GM18517 (cell line): ENCODE results near the gene SUB1.
A peak's percentile ranks its signal among the peaks of the same experiment; 100 is the strongest.

Experiments used
- ATAC-seq: cut with Tn5 transposase; IDR thresholded peaks from one replicate; pipeline ENCODE4 v1.9.1; 2021; ENCODE audit warnings: mild to moderate bottlenecking, moderate library complexity; ENCODE audit not compliant: unreplicated experiment

The SUB1 gene

DNA sequence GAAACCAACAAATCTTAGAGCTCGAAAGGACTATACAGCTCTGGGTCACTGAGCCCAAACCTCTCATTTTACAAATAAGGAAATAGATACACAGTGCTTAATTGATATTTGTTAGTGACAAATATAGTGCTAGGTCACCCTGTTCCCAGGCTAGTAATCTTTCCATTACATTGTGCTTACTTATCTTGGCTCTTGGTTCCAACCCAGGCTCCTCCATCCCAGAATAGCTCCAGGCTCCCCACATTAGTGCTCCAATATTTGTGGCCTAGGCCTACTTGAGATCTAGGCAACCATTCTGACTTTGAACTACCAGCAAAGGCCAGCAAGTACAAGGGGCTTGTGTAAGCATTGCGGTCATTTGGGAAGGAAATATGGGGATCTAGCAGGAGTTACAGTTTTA lies 21.7 kb upstream of the SUB1 start:
- no peak for ATAC-seq

DNA sequence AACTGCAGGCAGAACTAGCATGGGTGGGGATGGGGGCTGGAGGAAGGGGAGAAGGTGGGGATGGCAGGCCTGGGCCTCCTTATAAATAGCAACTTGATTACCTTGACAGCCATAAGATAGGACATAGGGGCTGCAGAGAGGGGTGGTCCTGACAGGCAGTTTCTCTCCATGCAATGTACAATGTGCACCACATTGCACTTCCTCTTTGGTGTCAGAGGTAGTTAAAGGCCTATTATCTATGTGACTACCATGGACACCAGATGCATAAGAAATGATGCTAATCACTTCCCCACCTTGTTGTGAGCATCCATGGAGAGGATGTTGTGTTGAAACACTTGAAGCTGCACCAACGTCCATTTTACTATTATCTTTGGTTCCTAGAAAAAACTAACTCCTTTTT lies 20.2 kb upstream of the SUB1 start:
- ATAC-seq = no peak

DNA sequence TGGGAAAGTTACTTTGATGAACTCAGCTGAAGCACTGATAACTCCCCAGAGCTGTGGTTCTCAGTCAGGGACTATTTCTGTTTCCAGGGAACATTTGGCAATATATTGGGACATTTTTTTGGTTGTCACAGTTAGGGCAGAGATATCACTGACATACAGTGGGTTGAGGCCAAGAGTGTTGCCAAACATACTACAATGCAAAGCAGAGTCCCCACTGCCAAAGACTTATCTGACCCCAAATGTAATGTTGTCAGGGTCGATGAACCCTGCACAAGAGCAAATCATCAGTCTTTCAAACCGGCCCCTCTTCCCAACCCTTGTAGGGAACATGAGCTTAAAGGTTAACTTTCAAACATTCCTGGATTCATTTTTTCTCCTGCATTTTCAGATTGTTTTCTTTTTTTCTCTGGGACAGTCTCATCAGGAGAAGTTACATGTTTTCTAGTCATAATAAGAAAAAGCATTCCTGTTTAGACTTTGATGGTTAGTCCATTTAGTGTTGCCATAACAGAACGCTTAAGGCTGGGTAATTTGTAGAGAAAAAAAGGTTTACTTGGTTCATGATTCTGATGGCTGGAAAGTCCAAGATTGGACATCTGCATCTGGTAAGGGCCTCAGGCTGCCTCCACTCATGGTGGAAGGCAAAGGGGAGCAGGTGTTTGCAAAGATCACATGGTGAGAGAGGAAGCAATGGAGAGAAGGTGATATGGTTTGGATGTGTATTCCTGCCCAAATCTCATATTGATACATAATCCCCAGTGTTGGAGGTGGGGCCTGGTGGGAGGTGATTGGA lies 18.8 kb upstream of the SUB1 start:
- no peak for ATAC-seq

DNA sequence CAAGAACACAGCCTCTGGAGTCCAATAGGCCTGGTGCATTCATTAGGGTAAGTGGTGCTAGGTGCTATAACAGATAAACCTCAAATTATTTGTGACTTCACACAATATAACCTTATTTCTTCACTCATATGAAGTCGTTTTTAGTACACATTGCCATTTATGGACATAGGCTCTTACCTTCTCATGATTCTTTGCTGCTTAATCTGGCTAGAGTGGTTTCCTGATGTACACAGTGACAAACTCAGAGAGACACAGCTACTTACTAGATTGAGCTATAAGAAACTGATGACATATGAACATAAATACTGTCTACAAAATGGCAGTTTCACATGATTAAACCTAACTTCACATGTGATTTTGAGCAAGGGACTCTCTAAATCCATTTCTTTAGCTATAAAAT lies 14.2 kb upstream of the SUB1 start:
- no peak for ATAC-seq

DNA sequence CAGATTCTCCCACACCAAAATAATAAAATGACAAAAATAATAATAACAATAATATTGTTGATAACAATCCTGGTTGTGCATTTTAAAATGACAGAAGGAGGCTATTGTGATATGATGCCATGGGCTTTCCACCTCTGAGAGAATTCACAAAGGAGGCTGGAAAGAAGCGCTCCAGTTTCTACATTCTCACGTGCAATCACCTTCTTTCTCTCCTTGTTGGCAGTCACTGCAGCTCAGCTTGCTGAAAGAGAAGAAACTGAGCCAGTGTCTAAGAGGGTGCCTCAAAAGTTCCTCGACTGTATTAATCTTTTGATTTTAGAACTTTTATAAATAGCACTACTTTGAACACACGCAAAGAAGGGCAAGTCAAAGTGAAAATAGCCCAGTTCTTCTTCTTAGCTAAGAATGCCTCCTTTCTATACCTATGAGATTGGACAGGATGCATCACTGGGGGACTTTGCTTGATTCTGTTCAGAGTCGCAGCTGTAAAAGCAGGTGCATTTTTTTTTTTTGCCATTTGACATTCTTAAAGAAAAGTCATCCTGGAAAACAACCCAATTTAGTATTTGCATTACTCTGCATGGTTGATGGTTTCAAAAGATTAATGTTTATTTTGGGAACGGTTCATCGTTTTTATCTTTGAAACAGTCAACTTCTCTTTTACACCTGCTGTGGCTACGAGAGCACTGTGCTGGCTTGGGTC lies 12.4 kb upstream of the SUB1 start:
- peak; percentile 93 for ATAC-seq

DNA sequence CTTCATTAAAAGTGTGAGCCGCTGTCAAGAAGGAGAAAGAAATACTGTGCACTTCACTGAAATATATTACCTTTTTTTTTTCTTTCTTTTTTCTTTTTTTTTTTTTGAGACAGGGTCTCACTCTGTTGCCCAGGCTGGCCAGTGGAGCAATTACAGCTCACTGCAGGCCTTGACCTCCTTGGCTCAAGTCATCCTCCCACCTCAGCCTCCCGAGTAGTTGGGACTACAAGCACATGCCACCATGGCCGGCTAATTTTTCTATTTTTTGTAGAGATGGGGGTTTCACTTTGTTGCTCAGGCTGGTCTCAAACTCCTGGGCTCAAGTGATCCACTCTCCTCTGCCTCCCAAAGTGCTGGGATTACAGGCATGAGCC lies 11.9 kb upstream of the SUB1 start:
- ATAC-seq = peak; percentile 0

DNA sequence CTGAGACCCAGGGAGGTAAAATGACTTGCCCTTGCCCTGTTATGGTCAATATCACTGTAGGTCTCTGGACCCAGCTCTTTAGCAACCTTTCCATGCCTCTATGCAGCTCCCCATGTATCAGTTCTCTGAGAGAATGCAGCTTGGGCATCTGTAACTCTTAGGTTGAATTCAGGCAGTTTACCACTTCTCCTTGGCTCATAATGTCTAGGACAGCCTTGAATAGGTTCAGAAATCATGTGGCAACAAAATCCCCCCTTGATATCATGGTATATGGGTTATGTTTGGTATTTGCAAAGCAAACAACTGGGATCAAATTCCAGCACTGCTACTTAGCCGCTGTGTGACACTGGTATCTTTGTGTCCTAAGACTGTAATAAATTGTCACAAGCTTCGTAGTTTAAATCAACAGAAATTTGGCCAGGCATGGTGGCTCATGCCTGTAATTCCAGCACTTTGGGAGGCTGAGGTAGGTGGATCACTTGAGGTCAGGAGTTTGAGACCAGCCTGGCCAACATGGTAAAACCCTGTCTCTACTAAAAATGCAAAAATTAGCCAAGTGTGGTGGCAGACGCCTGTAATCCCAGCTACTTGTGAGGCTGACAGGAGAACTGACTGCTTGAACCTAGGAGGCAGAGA lies 10.7 kb upstream of the SUB1 start:
- no peak for ATAC-seq

DNA sequence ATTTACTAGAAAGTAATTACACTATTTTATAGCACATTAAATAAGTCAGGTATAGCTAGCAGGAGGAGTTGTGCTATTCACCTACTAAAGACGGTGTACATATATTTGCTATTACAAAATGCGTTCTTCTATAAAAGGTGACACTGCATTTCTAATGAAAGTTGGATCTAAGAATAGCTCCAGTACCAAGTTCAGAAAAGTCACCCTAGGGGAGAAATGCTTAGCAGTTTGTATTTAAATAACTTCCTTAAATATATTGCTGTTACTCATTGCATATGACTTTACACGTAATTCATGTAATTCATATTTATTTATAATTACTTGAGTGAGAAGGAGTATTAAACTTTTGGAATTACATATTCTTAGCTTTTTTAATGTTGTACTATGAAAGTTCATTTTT lies 7.0 kb upstream of the SUB1 start:
- no peak for ATAC-seq

DNA sequence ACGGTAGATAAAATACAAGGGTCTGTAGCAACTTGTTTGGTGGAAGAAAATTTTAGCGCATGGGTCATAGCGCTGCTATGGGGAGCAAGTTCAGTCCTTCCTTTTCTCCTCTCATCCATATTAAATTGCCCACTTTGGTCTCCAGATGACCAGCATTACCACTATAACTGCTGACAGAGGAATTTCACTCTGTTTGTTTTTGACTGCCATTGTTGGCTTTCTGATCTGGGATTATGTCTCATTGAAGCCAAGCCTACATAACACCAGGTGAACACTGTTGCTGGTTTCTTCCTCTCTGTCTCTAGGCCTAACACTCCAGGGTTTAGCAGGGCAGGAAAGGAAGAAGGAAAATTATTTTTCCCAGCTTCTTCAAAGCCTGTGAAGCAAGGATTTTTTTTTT lies 6.6 kb upstream of the SUB1 start:
- ATAC-seq = no peak

DNA sequence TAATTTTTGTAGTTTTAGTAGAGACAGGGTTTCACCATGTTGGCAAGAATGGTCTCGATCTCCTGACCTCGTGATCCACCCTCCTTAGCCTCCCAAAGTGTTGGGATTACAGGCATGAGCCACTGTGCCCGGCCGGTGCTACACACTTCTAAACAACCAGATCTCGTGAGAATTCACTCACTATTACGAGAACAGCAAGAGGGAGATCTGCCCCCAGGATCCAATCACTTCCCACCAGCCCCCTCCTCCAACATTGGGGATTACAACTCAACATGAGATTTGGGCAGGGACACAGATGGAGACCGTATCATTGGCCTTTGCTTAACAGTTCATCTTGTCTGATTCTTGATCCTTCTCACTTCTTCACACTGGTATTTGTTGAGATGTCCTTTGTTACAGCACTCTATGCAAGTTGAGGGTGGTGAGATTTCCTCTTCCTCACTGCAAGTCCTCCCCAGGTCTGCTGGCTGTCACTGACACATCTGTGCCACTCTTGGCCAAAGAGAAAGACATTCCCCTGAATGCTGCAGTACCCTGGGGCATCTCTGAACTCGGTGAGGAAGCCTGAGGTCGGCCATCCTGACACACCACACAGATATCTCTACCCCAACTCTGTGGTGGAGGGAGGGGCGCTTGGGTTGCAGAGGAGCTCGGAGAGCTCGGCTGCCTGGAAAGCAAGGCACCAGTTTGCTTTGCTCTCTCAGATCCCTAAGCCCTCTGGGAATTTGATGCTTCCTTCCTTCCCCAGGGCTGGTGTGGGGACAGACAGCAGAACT lies 4.2 kb upstream of the SUB1 start:
- ATAC-seq = no peak

DNA sequence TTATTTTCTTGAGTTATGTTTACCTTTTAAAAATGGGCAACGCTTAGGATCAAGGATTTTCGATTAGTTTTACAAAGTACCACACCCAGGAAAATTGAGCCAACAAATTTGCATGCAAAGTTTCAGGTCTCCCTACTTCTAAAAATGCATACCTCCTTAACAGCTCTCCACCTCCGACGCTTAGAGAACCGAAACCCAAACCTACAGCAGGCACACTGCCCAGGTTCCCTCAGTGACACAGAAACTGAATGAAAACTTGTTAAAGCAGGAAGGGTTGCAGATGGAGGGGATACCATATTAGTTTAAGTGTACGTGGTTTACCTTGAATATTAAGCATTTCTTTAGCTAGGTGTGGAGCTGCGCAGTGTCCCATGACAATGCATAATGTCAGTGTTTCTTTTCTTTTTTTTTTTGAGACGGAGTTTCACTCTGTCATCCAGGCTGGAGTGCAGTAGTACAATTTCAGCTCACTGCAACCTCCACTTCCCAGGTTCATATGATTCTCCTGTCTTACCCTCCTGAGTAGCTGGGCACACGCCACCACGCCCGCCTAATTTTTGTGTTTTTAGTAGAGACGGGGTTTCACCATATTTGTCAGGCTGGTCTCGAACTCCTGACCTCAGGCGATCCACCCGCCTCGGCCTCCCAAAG lies 1.6 kb upstream of the SUB1 start:
- peak; percentile 86 for ATAC-seq

DNA sequence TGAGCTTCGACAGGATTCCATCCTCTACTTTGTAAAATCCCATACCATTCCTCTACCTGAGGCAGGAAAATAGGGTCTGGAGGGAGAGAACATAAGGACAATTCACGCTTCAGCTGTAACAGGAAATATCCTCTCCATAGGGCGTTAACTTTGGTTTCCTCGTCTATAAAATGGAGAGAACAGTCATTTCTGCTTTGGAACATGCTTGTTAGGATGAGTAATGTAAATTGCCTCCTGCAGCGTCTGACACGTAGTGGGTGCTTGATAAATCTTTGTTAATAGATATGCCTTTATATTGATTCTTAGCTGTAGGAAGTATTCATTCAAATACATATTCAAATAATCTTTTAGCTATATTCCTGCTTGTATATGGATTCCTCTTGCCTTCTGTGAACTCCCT lies 711 bp upstream of the SUB1 start:
- ATAC-seq = no peak

DNA sequence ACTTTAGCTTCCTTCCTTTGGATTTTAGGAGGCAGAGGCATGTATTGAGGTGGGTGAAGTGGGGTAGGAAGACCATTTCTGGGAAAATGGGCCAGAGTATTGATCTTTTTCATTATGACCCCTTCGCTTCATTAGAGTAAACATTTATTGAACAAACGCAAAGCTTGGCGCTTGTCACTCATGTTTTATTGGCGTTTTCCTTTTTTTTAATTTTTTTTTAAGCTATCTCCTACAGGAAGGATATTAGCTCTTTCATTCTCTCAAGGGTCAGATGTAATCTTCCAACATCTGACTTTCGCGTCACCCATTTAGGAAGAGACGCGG lies 273 bp upstream of the SUB1 start:
- no peak for ATAC-seq

DNA sequence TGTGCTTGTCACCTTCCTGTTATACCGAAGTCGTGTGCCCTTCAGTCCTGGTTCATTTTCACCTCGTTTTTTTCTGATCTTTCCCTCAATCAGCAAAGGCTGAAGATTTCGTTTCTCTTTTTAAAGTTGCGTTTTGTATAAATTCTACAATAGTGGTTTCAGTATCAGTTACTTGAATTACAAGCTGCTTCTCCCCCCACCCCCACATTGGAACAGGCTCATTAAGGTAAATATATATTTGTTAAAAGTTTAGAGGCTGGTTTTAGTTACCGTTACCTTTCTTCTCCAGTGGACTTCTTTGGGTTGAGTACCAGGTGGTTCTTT lies 881 bp downstream of the SUB1 start:
- peak; percentile 6 for ATAC-seq

DNA sequence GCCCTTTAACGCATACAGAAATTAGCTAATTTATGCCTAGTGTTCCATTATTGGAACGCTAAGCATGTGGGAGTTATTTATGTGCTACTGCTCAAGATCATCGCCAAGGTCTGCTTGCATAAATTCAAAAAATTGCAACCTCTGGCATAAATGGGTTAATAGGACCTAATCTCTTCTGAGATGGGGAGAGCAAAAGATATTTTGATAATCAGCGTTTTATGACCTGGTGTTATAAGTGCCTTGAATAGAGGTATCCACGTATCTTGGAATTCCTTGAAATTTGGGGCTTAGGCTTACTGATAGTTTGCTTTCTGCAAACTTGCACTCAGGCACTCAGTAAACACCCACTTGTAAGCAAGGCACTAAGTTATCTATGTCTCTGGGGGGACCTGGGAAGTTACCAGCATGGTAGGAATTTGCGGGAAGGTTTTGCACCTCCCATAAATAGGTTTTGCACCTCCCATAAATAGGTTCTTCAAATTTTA lies 1.8 kb downstream of the SUB1 start:
- ATAC-seq = no peak

DNA sequence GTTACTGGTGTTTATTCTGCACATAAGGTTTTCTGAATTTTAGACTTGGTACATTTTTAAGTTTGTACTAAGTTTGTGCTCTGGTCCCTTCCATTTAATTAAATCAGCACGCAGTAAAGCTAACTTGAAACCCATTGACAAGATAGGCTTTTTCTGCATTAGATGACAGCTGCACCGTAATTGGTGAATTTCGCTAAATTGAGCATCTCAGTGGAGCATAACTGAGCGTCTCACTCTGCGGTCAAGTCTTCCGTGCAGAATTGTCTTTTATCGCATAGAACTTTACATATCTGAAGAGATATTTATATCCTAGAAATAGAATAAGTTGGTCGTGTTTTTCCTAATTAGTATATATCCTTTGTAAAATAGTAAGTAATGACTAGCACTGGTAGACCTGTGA lies 4.1 kb downstream of the SUB1 start:
- no peak for ATAC-seq

DNA sequence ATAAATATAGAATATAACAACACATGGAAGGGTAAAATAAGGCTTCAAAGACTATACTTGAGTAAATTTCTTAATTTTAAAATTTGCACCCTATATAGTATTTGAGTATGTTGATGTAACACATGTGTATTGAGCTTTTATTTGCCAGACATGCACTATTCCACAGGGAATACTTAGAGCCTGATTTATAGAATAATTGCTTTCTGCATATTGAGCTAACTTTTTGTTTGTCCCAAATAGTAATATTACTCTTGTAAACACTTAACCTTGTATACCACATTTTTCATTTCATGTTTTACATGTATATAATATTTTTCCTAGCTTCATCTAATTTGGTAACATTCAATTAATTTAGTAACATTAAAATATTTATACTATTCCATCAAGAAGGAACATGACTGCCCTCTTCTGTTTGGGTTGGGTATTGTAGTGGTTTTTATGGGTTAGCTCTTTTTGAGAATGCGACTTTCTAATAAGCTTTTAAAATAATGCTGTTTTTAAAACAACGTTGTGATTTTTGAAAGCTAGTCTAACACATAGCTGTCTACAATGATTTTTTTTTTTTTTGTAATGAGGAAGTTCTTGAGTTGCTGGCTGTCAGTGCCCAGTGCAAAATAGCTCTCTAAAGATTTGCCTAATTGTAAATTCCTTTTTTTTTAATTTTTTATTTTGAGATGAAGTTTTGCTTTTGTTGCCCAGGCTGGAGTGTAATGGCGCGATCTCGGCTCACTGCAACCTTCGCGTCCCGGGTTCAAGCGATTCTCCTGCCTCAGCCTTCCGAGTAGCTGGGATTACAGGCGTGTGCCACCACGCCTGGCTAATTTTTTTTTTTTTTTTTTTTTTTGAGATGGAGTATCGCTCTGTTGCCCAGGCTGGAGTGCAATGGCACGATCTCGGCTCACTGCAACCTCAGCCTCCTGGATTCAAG lies 4.8 kb downstream of the SUB1 start:
- ATAC-seq = no peak

DNA sequence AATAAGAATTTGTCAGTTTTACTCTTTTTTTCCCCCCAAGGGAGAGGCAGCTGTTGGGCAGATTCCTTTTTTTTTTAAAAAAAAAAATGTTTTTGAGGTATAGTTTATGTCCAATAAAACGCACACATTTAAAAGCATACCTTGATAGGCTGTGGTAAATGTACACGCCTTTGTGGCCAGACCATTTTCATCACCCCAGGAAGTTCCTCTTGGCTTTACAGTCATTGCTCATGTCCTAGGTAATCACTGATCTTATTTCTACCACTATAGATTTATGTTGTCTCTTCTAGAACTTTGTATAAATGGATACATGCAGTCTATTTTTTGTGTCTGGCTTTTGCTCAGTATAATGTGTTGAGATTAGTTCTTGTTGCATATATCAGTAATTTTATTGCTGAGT lies 9.8 kb downstream of the SUB1 start:
- ATAC-seq = no peak

DNA sequence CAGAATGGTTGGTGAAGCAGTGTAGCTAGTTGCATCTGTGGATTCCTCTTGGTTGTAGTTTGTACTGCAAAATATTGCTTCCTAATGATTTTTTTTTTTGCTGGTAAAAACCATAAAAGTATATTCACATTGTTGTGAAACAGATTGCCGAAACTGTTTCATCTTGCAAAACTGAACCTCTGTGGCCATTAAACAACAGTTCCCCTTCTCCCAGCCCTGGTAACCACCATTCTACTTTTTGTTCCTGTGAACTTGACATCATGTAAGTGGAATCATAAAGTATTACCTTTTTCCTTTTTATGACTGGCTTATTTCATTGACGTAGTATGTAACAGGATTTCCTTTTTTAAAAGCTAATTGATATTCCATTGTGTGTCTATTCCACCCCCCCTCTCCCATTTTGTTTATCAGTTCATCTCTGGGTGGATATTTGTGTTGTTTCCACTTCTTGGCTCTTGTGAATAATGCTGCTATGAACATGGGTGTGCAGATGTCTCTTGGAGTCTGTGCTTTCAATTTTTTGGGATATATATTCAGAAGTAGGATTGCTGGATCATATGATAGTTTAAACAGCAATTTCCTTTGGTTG lies 11.8 kb downstream of the SUB1 start:
- ATAC-seq = no peak
